Activated T-helper 2 cell treated with anti-CD3 and anti-CD28 coated beads, Interferon-gamma antibody, Interleukin-2, Interleukin-4, amounts not matched to agents 10 μg/mL and 5 μg/mL and 100 μg/mL, durations not matched to agents 14 hours and 24 hours and 36 hours (primary cell): ENCODE measurements around the gene SERINC5. TPM values are rescaled to one million over a fixed set of nuclear protein-coding genes. Genes with fewer than 3 reads are reported as not detected.
"Not testable (repeated sequence)": the region's sequence is repeated elsewhere in the genome, so short reads cannot be mapped to it uniquely, and the experiment has no call there.

ENCODE experiments used
- DNase-seq: peaks from one replicate; pipeline ENCODE4 v3.0.0; 2021; ENCODE audit warnings: low spot score
- H3K27ac Mint-ChIP-seq: one replicate; pipeline ENCODE4 v1.8.0; 2021; ENCODE audit warnings: mixed read lengths
- H3K27me3 Mint-ChIP-seq: one replicate; pipeline ENCODE4 v1.8.0; 2021; ENCODE audit warnings: low read depth, mixed read lengths
- H3K36me3 Mint-ChIP-seq: one replicate; pipeline ENCODE4 v1.8.0; 2021; ENCODE audit warnings: low read depth, mixed read lengths
- H3K4me1 Mint-ChIP-seq: one replicate; pipeline ENCODE4 v1.8.0; 2021; ENCODE audit warnings: low read depth, mixed read lengths
- H3K4me3 Mint-ChIP-seq: one replicate; pipeline ENCODE4 v1.8.0; 2021; ENCODE audit warnings: low read depth, mild to moderate bottlenecking, moderate library complexity, mixed read lengths
- H3K9me3 Mint-ChIP-seq: one replicate; pipeline ENCODE4 v1.8.0; 2021; ENCODE audit warnings: mixed read lengths
- intact Hi-C: fragments of 100-400 bp; cut with micrococcal nuclease; formaldehyde crosslinking; loops from one replicate; pipeline ENCODE4 v1.15.1; 2023
- total RNA-seq: library from RNA; stranded (reverse); gene quantifications from 2 replicates; pipeline ENCODE4 v1.2.3, GENCODE V29; 2022

Gene SERINC5
- total RNA-seq, 1 donor from 2014 or later: 18.9 TPM

- no peak overlapping the region for H3K4me3 Mint-ChIP-seq
- intact Hi-C loops: no loop called here
- no peaks in the 10 kb centered on the region for H3K9me3 Mint-ChIP-seq
- H3K4me1 Mint-ChIP-seq: peaks cover 26% of the 10 kb centered on the region
- no peak overlapping the region for H3K27ac Mint-ChIP-seq
- no peak for DNase-seq
- no peaks in the 10 kb centered on the region for H3K27me3 Mint-ChIP-seq
- H3K36me3 Mint-ChIP-seq: peaks cover 79% of the 10 kb centered on the region
Observed at GRCh38 chr5:80147119-80147815, 108.6 kb downstream of the SERINC5 start.

GRCh38 chr5:80146046-80146445, 109.8 kb downstream of the SERINC5 start:
- no peak for DNase-seq
- Mint-ChIP-seq H3K27ac (no peak overlapping the region), H3K36me3 (peaks cover 75% of the 10 kb centered on the region), H3K4me3 (no peak overlapping the region), H3K9me3 (no peaks in the 10 kb centered on the region), H3K27me3 (no peaks in the 10 kb centered on the region), H3K4me1 (peaks cover 29% of the 10 kb centered on the region)
- intact Hi-C loops: no loop called here

GRCh38 chr5:80143491-80143890, 112.4 kb downstream of the SERINC5 start:
- H3K4me3 Mint-ChIP-seq: no peak overlapping the region
- no peak overlapping the region for H3K27ac Mint-ChIP-seq

GRCh38 chr5:80142996-80143395, 112.9 kb downstream of the SERINC5 start:
- peaks cover 68% of the 10 kb centered on the region for H3K36me3 Mint-ChIP-seq
- no peaks in the 10 kb centered on the region for H3K27me3 Mint-ChIP-seq
- H3K4me1 Mint-ChIP-seq: peaks cover 40% of the 10 kb centered on the region
- H3K27ac Mint-ChIP-seq: no peak overlapping the region
- no peaks in the 10 kb centered on the region for H3K9me3 Mint-ChIP-seq
- intact Hi-C loops: no loop called here
- DNase-seq: no peak
- no peak overlapping the region for H3K4me3 Mint-ChIP-seq

More at GRCh38 chr5:80143491-80143890, 112.4 kb downstream of the SERINC5 start:
- Mint-ChIP-seq H3K9me3 (no peaks in the 10 kb centered on the region), H3K27me3 (no peaks in the 10 kb centered on the region), H3K4me1 (peaks cover 39% of the 10 kb centered on the region), H3K36me3 (peaks cover 66% of the 10 kb centered on the region)
- DNase-seq: no peak
- intact Hi-C loops: no loop called here

- Mint-ChIP-seq H3K4me3 (no peak overlapping the region), H3K4me1 (peaks cover 48% of the 10 kb centered on the region), H3K9me3 (no peaks in the 10 kb centered on the region), H3K27ac (peak overlapping the region; percentile 43), H3K36me3 (peaks cover 62% of the 10 kb centered on the region), H3K27me3 (no peaks in the 10 kb centered on the region)
- DNase-seq: no peak
- intact Hi-C loops: no loop called here
Observed at GRCh38 chr5:80141681-80142080, 114.2 kb downstream of the SERINC5 start.

GRCh38 chr5:80141147-80141671, 114.6 kb downstream of the SERINC5 start:
- peaks cover 53% of the 10 kb centered on the region for H3K4me1 Mint-ChIP-seq
- no peaks in the 10 kb centered on the region for H3K9me3 Mint-ChIP-seq
- intact Hi-C loops: no loop called here
- H3K27me3 Mint-ChIP-seq: no peaks in the 10 kb centered on the region
- H3K36me3 Mint-ChIP-seq: peaks cover 64% of the 10 kb centered on the region
- DNase-seq: no peak
- H3K27ac Mint-ChIP-seq: peak overlapping the region; percentile 81
- no peak overlapping the region for H3K4me3 Mint-ChIP-seq

- intact Hi-C loops: no loop called here
- Mint-ChIP-seq H3K4me1 (peaks cover 60% of the 10 kb centered on the region), H3K9me3 (no peaks in the 10 kb centered on the region), H3K4me3 (no peak overlapping the region), H3K27ac (peak overlapping the region; percentile 81), H3K36me3 (peaks cover 61% of the 10 kb centered on the region), H3K27me3 (no peaks in the 10 kb centered on the region)
- no peak for DNase-seq
Observed at GRCh38 chr5:80140496-80140895, 115.4 kb downstream of the SERINC5 start.

GRCh38 chr5:80139466-80139972, 116.3 kb downstream of the SERINC5 start:
- no peak for DNase-seq
- H3K9me3 Mint-ChIP-seq: no peaks in the 10 kb centered on the region
- H3K27ac Mint-ChIP-seq: peak overlapping the region; percentile 81
- no peaks in the 10 kb centered on the region for H3K27me3 Mint-ChIP-seq
- H3K4me1 Mint-ChIP-seq: peaks cover 67% of the 10 kb centered on the region
- peaks cover 55% of the 10 kb centered on the region for H3K36me3 Mint-ChIP-seq
- H3K4me3 Mint-ChIP-seq: peak overlapping the region; percentile 28
- intact Hi-C loops: loop anchor here (5.0 kb wide), 1 partner anchor 147 kb away; the partner anchor contains the start of gene MTX3

GRCh38 chr5:80138486-80138885, 117.4 kb downstream of the SERINC5 start:
- DNase-seq: no peak
- intact Hi-C loops: loop anchor here (5.0 kb wide), 1 partner anchor 146 kb away; the partner anchor contains the start of gene MTX3
- no peak overlapping the region for H3K27ac Mint-ChIP-seq
- H3K36me3 Mint-ChIP-seq: peaks cover 47% of the 10 kb centered on the region
- peaks cover 75% of the 10 kb centered on the region for H3K4me1 Mint-ChIP-seq
- no peaks in the 10 kb centered on the region for H3K27me3 Mint-ChIP-seq
- H3K4me3 Mint-ChIP-seq: no peak overlapping the region
- H3K9me3 Mint-ChIP-seq: no peaks in the 10 kb centered on the region

GRCh38 chr5:80136798-80137197, 119.0 kb downstream of the SERINC5 start:
- H3K9me3 Mint-ChIP-seq, H3K27me3 Mint-ChIP-seq, DNase-seq: not testable (repeated sequence)
- H3K36me3 Mint-ChIP-seq: peaks cover 48% of the 10 kb centered on the region
- H3K4me1 Mint-ChIP-seq: peaks cover 73% of the 10 kb centered on the region
- peak overlapping the region; percentile 82 for H3K27ac Mint-ChIP-seq
- intact Hi-C loops: loop anchor here (1.0 to 5.0 kb wide), 2 partner anchors 10 to 144 kb away; partner anchors contain the start of gene MTX3
- peak overlapping the region; percentile 59 for H3K4me3 Mint-ChIP-seq

- Mint-ChIP-seq H3K4me1 (peaks cover 55% of the 10 kb centered on the region), H3K27ac (peak overlapping the region; percentile 82), H3K36me3 (peaks cover 51% of the 10 kb centered on the region), H3K4me3 (peak overlapping the region; percentile 13), H3K9me3 (peaks cover 13% of the 10 kb centered on the region), H3K27me3 (no peaks in the 10 kb centered on the region)
- no peak for DNase-seq
- intact Hi-C loops: loop anchor here (5.0 kb wide), 1 partner anchor 143 kb away; the partner anchor contains the start of gene MTX3
Observed at GRCh38 chr5:80134876-80135275, 121.0 kb downstream of the SERINC5 start.

GRCh38 chr5:80129146-80129545, 126.7 kb downstream of the SERINC5 start:
- Mint-ChIP-seq H3K9me3 (peaks cover 17% of the 10 kb centered on the region), H3K27me3 (no peaks in the 10 kb centered on the region), H3K4me3 (no peak overlapping the region), H3K27ac (no peak overlapping the region), H3K4me1 (peaks cover 44% of the 10 kb centered on the region), H3K36me3 (peaks cover 46% of the 10 kb centered on the region)
- DNase-seq: no peak
- intact Hi-C loops: loop anchor here (5.0 kb wide), 2 partner anchors 37 to 878 kb away; no protein-coding TSS in a partner anchor

- DNase-seq: no peak
- H3K4me3 Mint-ChIP-seq: no peak overlapping the region
- peaks cover 17% of the 10 kb centered on the region for H3K9me3 Mint-ChIP-seq
- H3K27ac Mint-ChIP-seq: no peak overlapping the region
- H3K36me3 Mint-ChIP-seq: peaks cover 42% of the 10 kb centered on the region
- H3K4me1 Mint-ChIP-seq: peaks cover 43% of the 10 kb centered on the region
- H3K27me3 Mint-ChIP-seq: no peaks in the 10 kb centered on the region
- intact Hi-C loops: loop anchor here (5.0 kb wide), 2 partner anchors 36 to 879 kb away; no protein-coding TSS in a partner anchor
Observed at GRCh38 chr5:80128141-80128540, 127.7 kb downstream of the SERINC5 start.
